ENCODE measurements around the gene ATP8B4.

ATP8B4 gene

DNA sequence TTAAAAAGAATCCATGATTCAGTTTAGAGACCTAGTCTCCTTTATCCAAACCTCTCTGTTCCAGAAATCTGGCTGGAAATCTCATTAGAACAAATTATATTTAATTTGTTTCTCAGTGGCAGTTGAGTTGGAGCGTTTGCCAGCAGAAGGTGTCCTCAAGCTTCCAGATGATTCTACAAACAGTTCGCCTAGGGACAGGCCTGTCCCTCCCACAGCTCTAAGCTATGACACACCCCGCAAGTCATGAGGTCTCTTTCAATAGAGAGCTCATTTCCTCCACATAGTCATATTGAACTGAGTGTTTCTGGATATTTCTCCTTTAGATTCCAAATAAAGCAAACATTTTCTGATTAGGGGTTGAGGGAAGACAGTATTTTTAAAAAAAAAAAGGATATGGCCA is 230.3 kb downstream of the ATP8B4 start:
- DNase-seq = no peak

DNA sequence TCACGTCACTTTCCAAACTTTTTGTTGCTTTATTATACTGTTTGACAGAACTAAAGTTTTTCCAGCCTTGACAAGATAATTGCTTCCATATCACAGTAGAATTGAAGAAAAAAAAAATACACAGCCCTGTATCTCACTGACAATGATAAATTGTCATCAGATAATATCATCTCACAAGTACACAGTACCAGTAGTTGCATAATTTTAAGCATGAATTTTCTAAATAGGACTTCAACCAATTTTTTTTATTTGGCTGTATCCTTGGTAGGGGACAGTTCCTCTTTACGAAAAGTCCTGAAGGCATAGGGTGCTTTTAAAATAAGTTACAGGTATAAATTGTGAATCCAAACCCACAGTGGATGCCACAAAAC is 230.7 kb downstream of the ATP8B4 start:
- peak; percentile 48 for DNase-seq

DNA sequence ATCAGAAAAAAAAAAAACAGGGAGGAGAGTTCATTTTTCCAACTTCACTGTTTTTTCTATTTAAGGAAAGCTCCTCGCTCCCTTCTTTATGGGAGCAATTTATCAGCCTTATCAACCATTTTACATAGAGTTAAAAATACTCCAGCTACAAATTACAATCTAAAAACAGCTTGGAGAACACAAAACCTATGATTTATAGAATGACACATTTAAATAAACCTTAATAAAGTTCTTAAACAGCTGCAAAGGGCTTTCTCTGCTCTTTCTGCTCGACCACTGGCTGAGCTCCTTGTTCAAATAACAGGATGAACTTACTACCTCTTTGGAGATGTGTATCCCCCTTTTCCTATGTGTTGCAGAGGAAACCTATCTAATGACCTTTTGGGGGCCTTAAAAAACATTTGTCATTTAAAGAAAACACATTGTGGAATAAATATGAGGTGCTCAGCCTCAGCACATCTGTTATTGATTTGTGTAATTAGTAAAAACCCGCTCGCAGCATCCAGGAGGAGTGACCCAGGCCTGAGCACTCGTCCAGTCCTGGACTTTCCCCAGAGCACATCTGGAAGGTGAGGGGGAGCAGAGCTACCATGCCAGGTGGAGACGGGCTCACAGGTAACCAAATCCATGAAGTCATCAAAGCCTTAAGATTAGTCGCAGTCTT is 231.2 kb downstream of the ATP8B4 start:
- peak; percentile 66 for DNase-seq

GRCh38 chr15:49883121-49883520 is 235.9 kb downstream of the ATP8B4 start:
- no peak for DNase-seq

DNA sequence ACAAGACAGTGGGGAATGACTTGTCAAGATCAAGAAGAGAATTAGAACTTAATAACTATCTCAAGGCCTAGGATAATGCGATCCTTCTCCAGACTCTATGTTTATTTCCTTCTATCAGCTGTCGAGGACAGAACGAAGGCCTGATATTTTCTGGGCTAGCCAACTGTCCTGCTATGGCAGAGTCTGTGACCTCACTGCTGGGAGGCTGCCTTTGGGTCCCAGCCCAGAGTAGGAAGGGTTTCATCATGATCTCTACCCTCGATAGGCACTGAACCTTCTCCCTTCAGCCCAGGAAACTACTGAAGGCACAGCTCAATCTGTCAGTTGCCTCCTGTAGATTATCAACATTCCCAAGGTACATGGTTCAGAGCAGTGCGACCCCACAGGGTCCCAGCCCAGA is 237.2 kb downstream of the ATP8B4 start:
- no peak for DNase-seq

DNA sequence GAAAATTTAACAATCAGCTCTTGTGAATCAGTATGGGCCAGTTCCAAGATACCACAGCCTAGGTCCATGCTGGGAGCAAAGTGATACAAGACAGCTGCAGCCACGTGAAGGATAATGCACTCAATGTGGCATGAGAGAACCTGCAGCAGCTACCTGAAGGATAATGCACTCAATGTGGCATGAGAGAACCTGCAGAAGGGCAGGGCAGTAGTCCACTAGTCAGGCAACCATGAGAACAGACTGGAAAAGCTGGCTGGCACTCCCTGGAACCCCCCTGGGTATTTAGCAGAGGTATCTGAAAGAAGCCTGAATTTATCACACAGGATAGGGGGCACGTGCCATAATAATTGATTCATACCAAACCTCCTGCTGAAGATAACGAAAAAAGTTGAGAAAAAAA is 237.6 kb downstream of the ATP8B4 start:
- no peak for DNase-seq

DNA sequence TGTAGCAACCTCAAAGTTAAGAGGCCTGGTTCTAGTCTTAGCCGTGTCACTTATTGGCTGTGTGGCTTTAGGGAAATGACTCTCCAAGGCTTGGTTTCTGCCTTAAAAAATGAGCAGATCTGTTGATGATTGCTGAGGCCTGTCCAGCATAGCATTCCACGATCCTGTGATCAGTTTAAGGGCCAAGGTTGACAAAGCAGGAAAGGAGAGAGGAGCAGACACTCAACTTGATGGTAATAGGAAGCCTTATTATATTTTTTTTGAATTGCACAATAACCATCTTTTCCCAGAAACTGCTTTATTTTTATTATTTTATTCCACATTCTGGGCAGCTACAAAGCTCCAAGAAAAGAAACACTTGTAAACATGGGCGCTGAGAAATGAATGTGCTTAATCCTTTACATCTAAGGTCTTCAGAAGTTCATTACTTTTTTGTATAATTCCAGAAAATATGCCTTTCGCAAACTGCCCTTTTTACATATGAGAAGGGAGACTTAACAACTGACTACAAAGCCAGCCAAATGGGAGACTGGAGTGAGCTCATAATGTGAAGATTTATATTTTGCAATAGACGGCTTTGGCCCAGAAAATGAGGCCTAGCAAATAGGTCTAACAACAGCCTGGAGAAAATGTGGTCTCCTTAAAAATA is 241.0 kb downstream of the ATP8B4 start:
- peak; percentile 81 for DNase-seq

DNA sequence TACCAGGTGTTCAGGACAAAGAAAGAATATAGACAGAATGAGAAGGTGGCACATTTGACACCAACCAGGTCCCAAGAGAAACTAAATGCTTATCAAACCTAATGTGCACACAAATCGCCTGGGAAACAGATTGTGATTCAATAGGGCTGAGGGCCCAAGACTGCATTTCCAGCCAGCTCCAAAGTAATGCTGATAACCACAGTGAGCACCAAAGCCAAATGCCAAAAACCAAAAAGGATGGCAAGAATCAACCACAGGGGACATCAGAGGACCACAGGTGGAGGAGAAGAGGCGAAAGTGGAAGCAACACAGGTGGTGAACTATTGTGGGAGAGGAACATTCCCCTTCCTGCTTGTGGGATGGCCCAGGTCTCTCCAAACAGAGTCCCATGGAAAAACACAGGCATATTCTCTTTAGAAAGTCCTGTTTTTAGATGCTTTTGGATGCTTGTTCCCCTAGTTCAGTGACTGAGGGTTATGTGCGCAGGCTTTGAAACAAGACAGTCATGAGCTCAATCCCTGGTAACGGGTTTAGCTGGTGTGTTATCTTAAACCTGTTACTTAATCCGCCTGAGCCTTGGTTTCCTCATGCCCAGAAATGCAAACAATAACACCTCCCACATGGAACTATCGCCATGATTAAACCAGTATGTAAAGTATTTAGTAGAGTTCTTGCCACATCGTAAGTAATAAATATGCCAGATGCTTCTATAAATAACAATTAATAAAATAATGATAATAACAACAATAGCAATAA is 241.7 kb downstream of the ATP8B4 start:
- no peak for DNase-seq

GRCh38 chr15:49876401-49877038 is 242.5 kb downstream of the ATP8B4 start:
- DNase-seq = no peak

DNA sequence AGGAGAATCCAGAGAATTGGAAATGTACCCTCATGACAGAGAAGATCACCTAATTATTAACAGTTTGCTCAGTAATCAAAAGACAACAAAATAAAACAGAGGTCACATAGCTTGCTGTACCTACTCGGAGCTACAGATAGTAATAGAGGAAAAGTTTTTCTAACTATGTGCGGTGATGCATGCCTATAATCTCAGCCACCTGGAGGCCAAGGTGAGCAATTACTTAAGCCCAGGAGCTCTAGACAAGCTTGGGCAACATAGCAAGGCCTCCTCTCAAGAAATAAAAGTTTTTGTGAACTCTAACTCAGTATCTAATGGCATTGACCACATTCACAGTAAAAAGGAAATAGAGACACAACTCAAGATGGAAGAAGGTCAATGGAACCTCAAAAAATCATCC is 243.6 kb downstream of the ATP8B4 start:
- no peak for DNase-seq

DNA sequence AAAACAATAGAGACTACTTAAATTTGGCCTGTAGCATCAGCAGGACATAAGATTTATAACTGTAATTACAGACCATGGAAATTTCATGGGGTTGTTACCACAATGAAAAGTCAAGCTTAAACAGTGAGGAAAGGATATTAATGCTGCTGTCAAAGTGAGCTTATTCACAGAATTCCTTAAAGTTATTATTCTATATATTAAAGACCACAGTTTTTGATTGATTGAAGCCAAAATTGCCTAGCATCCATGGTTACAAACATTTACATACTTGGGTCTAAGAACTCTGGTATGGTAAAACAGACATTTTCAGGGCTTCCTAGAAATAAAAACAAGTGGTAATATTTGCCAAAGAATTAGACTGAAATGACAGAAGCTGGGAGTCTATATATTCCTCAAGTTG is 248.6 kb downstream of the ATP8B4 start:
- peak; percentile 58 for DNase-seq

GRCh38 chr15:49868348-49868747 is 250.7 kb downstream of the ATP8B4 start:
- DNase-seq = no peak

GRCh38 chr15:49865925-49866757 is 252.9 kb downstream of the ATP8B4 start:
- DNase-seq = no peak

- no peak for DNase-seq
These were observed 254.8 kb downstream of the ATP8B4 start for GRCh38 chr15:49864251-49864650.

GRCh38 chr15:49863431-49864224 is 255.4 kb downstream of the ATP8B4 start:
- DNase-seq = peak; percentile 92

DNA sequence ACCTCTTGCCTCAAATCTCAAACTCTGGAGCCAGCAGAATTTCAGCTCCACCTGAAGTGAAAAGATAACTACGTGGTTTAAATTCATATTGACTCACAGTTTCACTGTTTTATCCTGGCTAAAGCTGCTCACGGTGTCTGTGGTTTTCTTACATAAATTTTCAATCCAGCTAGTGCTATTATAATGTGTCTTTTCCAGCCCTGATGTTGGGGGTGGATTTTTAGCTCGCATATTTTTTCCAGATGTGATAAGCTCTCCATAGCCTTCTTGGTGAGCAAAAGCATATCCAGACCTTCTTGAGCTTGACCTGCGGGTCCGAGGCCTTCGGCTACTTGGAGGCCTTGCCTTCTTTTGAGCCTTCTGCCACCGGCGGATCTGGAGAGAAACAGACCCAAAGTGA is 258.9 kb downstream of the ATP8B4 start:
- peak; percentile 93 for DNase-seq

GRCh38 chr15:49857496-49858475 is 261.2 kb downstream of the ATP8B4 start:
- no peak for DNase-seq

DNA sequence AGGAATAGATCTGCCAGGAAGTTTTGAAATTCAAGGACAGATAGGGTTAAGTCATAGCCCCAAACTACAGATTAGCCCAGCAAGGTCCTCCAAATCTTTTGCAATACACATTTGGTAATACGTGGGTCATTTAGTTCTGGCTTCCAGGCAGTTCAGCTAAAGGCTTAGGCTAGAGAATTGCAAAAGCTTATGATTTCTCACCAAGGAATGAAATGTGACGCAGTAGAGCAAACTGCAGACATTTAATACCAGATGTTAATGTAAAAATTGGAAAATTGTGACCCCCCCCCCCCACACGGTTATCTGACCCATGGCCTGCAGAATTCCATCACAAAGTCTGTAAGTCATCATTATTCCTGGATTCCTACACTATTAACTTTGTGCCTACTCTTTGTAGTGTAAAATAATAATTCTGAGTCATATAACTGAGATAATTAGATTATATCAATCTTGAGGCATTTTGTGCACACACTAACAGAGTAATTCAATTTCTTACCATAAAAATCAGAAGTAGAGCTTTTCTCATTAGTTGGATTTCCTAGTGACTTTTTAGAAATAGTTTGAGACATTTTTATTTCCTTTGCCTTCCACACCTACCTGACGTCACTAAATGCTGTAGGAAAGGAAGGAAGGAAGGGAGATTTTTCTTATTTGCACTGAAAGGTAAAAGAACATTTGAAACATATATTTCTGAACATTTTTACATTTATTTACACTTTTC is 263.0 kb downstream of the ATP8B4 start:
- peak; percentile 99 for DNase-seq

DNA sequence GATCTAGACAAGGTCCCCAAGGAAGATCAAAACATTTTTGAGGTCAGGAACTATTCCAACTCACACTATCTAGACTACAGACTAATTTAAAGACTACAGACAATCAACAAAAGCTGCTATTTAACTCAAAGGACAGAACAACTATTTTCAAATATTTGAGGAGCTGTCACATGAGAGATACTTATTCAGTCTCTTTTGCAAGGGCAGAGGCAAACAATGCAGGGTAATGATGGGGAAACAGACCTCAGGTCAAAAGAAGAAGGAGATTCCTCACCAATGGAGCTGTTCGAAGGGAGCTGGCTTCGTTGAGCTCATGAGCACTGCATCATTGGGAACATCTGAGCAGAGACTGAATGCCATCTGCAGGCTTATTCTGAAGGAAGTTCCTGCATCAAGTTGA is 266.3 kb downstream of the ATP8B4 start:
- DNase-seq = no peak

DNA sequence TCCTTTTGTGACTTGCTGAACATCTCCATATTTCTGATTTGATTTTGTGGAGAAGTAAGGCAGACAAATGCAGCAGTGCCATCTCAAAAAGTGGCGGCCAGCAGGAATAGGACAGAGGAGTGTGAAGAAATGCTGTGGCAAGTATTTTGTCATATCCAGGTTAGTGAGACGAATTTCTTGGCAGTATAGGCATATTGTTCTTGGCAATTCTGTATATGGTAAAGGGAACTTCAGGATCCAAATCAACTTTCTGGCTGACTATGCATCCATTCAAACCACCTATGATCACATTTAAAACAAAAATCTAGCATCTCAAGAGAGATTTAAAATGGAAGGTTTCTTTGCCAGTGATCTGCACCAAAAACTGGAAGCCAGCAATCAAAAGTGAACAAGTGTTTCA is 270.2 kb downstream of the ATP8B4 start:
- no peak for DNase-seq
